Mesodermal cell (in vitro differentiated cells): ENCODE measurements around the gene PEAK1.
A peak's percentile ranks its signal among the peaks of the same experiment; 100 is the strongest.

Experiments used
- H3K27ac ChIP-seq: 2 replicates; pipeline ENCODE4 v1.7.0; 2013; ENCODE audit warnings: mild to moderate bottlenecking, low read depth, low read length, moderate library complexity; ENCODE audit not compliant: severe bottlenecking
- H3K36me3 ChIP-seq: 2 replicates; pipeline ENCODE4 v1.7.1; 2013; ENCODE audit warnings: mild to moderate bottlenecking, low read length, moderate library complexity; ENCODE audit not compliant: control insufficient read depth, insufficient read depth
- H3K4me1 ChIP-seq: one replicate; pipeline ENCODE4 v1.7.1; 2013; ENCODE audit warnings: mild to moderate bottlenecking, low read length; ENCODE audit not compliant: insufficient read depth, control insufficient read depth, poor library complexity, severe bottlenecking
- H3K4me3 ChIP-seq: 2 replicates; pipeline ENCODE4 v1.7.0; 2013; ENCODE audit warnings: low read length, control low read depth, mild to moderate bottlenecking; ENCODE audit not compliant: insufficient read depth, poor library complexity, severe bottlenecking; ENCODE audit errors: extremely low read depth
- H3K9me3 ChIP-seq: 2 replicates; pipeline ENCODE4 v1.7.1; 2013; ENCODE audit warnings: mild to moderate bottlenecking, low read length, moderate library complexity; ENCODE audit not compliant: control insufficient read depth
- WGBS, 2 experiments: methylation state at CpG; one replicate each; pipeline ENCODE4 v1.1.5; 2013; ENCODE audit warnings: missing lambda C conversion rate in 2 of 2; ENCODE audit not compliant: insufficient coverage in 2 of 2; 5-methylcytosine and 5-hydroxymethylcytosine counted together

Gene PEAK1

DNA sequence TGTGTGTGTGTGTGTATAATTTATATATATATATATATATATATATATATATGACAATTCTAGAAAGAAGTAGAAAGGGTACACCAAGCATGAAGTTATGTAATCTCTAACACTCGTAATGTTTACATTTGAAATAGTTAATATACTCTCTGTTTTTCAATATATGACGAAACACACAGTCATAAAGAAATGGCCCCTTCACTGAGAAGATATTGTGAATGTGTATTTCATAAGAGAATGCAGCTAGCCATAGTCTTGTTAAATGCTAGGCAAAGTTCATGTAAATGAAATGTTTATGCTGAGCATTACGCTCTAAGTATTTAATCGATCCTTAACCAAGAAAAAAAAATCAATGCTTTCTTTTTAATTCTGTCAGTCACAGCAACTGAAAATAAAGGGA is 194.3 kb downstream of the PEAK1 start:
- Histone ChIP-seq H3K27ac (no peak overlapping the region), H3K4me1 (peaks cover 23% of the 10 kb centered on the region), H3K9me3 (no peaks in the 10 kb centered on the region), H3K4me3 (no peak overlapping the region), H3K36me3 (no peaks in the 10 kb centered on the region)
- WGBS, 2 experiments, result no CpG with 5 or more reads among the region's 4 CpGs

DNA sequence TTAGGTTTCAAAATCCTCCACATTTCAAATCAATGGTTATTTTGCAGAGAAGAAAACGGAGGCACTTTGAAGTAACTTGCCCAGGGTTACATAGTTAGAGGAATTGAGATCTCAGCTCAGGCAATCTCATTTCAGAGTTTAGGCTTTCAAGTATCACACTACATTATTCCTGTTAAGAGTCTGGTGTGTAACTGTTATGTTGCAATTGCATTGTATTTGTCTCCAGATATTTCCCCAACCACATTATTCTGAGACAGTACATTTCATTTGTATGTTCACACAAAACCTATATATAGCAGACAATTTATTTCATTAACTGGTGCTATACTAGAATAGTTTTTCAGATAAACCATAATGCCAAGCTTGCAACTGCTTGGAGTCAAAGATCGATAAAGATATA is 194.8 kb downstream of the PEAK1 start:
- Histone ChIP-seq H3K9me3 (no peaks in the 10 kb centered on the region), H3K36me3 (no peaks in the 10 kb centered on the region), H3K27ac (peak overlapping the region; percentile 83), H3K4me3 (no peak overlapping the region), H3K4me1 (peaks cover 23% of the 10 kb centered on the region)
- WGBS, 2 experiments, result 100% methylated on average over 1 of the region's 2 CpGs; no CpG with 5 or more reads in 1 of the 2 experiments

DNA sequence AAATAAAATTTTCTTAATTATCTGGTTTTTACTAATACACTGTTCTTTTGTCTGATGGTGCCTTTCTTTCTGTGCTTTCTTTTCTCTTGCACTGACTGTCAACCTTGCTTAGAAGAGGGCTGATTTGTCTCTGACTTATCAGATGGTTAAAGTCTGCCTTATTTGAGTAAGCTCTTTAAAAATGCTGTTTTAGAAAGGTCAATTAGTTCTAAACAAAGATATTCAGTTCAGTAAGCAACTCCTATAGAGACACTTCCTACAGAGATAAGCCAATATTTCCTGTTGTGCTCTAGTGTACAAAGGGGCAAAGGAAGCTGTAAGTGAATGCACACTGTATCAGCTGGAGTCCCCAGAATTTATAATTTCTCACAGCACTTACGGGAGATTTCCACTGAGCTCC is 195.6 kb downstream of the PEAK1 start:
- peak overlapping the region; percentile 83 for H3K27ac ChIP-seq
- H3K36me3 ChIP-seq, result peaks cover 3% of the 10 kb centered on the region
- peaks cover 23% of the 10 kb centered on the region for H3K4me1 ChIP-seq
- no peak overlapping the region for H3K4me3 ChIP-seq
- no CpG with 5 or more reads among the region's 1 CpG for WGBS, 2 experiments
- H3K9me3 ChIP-seq, result no peaks in the 10 kb centered on the region

GRCh38 chr15:77221708-77222107 is 198.2 kb downstream of the PEAK1 start:
- Histone ChIP-seq H3K4me3 (no peak overlapping the region), H3K4me1 (peaks cover 20% of the 10 kb centered on the region), H3K27ac (no peak overlapping the region), H3K9me3 (no peaks in the 10 kb centered on the region), H3K36me3 (peaks cover 8% of the 10 kb centered on the region)
- WGBS, 2 experiments, result 83 to 92% methylated on average over 1 to 2 of the region's 3 CpGs

DNA sequence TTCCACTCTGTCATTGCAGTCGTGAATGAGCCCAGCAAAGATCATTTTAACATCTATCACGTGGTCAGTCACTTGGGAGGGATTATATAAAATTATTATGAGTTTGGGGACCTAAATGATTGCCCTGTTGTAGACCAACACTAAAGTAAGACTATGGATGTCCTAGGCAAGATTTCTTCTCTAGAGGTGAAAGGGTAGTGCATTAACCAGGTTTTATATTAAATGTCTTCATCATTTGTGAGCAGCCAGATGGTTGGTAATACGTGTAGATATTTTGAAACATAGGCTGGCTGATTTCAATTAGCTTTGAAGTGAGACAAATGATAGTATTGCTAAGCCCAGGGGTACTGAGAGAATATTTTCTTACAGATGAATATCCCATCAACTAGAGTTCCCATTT is 198.7 kb downstream of the PEAK1 start:
- 100% methylated on average over 2 of the region's 3 CpGs; no CpG with 5 or more reads in 1 of the 2 experiments for WGBS, 2 experiments
- H3K4me3 ChIP-seq, result no peak overlapping the region
- no peaks in the 10 kb centered on the region for H3K9me3 ChIP-seq
- H3K4me1 ChIP-seq, result peaks cover 16% of the 10 kb centered on the region
- no peak overlapping the region for H3K27ac ChIP-seq
- peaks cover 10% of the 10 kb centered on the region for H3K36me3 ChIP-seq

- H3K27ac ChIP-seq, result no peak overlapping the region
Observed at GRCh38 chr15:77219841-77220240, 200.1 kb downstream of the PEAK1 start.

DNA sequence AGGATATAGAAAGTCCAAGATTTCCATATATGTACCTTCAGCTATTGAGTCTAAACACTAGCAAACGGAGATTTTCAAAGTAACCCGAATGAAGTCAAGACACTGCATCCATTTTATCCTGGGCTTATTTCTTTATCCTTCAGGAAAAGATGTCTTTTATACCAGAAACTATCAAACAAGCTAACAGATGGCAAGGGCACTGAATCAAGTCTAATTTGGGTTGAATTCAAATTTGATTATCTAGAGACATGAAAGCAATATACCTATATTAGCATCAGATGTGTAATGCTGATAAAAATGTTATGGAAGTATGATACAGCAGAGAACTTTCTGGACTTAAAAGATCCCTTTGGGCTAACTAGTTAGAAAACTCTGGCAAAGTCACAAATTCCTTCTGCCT is 210.7 kb downstream of the PEAK1 start:
- Histone ChIP-seq H3K36me3 (peaks cover 6% of the 10 kb centered on the region), H3K4me1 (no peaks in the 10 kb centered on the region), H3K9me3 (no peaks in the 10 kb centered on the region), H3K27ac (no peak overlapping the region), H3K4me3 (no peak overlapping the region)
- WGBS, 2 experiments, result 100% methylated on average over 2 of the region's 2 CpGs

More at GRCh38 chr15:77219841-77220240, 200.1 kb downstream of the PEAK1 start:
- Histone ChIP-seq H3K4me1 (peaks cover 12% of the 10 kb centered on the region), H3K36me3 (peaks cover 10% of the 10 kb centered on the region), H3K4me3 (no peak overlapping the region), H3K9me3 (no peaks in the 10 kb centered on the region)
- WGBS, 2 experiments, result 81 to 100% methylated on average over 1 of the region's 1 CpG

DNA sequence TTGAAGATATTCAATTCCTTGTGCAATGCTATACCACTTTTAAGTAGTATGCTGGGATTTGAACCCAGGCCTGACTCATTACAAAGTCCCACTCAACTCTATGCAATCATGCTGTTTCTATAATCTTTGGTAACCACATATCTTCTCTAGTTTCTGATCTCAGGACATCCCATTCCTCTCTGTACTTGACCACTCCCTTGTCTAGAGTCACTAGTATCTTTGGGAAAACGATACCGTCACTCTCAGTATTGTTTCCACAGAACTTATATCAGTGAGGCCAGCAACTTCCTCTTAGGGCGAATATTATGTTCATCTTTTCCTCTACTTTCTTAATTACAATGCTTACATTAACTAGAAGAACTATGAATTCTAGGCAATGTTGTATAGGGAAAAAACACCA is 211.7 kb downstream of the PEAK1 start:
- no peaks in the 10 kb centered on the region for H3K4me1 ChIP-seq
- H3K27ac ChIP-seq, result no peak overlapping the region
- H3K36me3 ChIP-seq, result peaks cover 6% of the 10 kb centered on the region
- H3K4me3 ChIP-seq, result no peak overlapping the region
- no peaks in the 10 kb centered on the region for H3K9me3 ChIP-seq
- WGBS, 2 experiments, result 93 to 100% methylated on average over 2 of the region's 3 CpGs

DNA sequence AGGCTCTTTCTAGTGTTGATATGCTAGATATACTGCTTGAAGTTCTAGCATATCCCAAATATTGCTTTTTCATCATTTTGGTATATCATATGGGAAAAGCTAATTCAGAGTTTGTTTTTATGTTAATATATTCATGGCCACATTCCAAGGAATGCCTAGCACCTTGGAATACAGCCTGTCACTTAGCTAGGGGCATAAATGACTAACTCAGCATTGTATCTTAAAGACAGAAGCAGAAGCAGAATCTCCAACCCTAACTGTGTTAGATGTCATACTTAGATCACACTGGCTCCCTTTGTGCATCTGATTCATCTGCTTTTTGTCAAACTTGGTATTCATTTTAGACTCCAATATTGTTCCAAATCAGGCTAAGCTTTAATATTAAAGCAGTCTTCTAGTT is 218.2 kb downstream of the PEAK1 start:
- no peak overlapping the region for H3K27ac ChIP-seq

GRCh38 chr15:77196381-77196780 is 223.5 kb downstream of the PEAK1 start:
- Histone ChIP-seq H3K4me3 (no peak overlapping the region), H3K9me3 (peaks cover 3% of the 10 kb centered on the region), H3K4me1 (no peaks in the 10 kb centered on the region), H3K27ac (no peak overlapping the region), H3K36me3 (peaks cover 19% of the 10 kb centered on the region)

More for the DNA sequence above, 218.2 kb downstream of the PEAK1 start:
- peaks cover 3% of the 10 kb centered on the region for H3K9me3 ChIP-seq
- H3K4me1 ChIP-seq, result no peaks in the 10 kb centered on the region
- peaks cover 19% of the 10 kb centered on the region for H3K36me3 ChIP-seq
- no peak overlapping the region for H3K4me3 ChIP-seq

GRCh38 chr15:77195586-77195985 is 224.3 kb downstream of the PEAK1 start:
- Histone ChIP-seq H3K27ac (no peak overlapping the region), H3K4me3 (no peak overlapping the region), H3K9me3 (peaks cover 3% of the 10 kb centered on the region), H3K36me3 (peaks cover 19% of the 10 kb centered on the region), H3K4me1 (no peaks in the 10 kb centered on the region)
- 94 to 96% methylated on average over 3 of the region's 3 CpGs for whole genome bisulfite sequencing, 2 experiments
